K562 (cell line): ENCODE measurements around the gene NDUFAF4. TPM values are rescaled to one million over a fixed set of nuclear protein-coding genes. Genes with fewer than 3 reads are reported as not detected.

ENCODE experiments used
- ATAC-seq: fragments of 200-7000 bp; cut with Tn5 transposase; 3 replicates; pipeline ENCODE4 v1.9.1; 2020; ENCODE audit warnings: moderate library complexity
- BruUV-seq: library from RNA; stranded (reverse); fragments of 400-500 nt; replicated peaks from 2 replicates; lab custom pipeline; 2021; lab: Mats Ljungman, UMichigan
- CTCF ChIA-PET: fragments of 300-600 bp; formaldehyde crosslinking; extraction: SDS; loops from one replicate; lab custom pipeline; 2021; ENCODE audit warnings: low intra/inter-chr PET ratio; lab: Yijun Ruan, JAX
- POLR2A ChIA-PET: fragments of 300-600, 350-650 bp; sonication (Branson Sonifier 250); formaldehyde crosslinking; extraction: SDS; loops from one replicate; lab custom pipeline; 2021; ENCODE audit warnings: antibody characterized with exemption, inconsistent platforms; lab: Yijun Ruan, JAX
- DNase-seq, 4 experiments: peaks; one replicate each; pipeline versions ENCODE4 v3.0.0 to v3.0.0-alpha.2; 2011 to 2018; ENCODE audit warnings: low spot score in 3 of 4, mixed read lengths in 3 of 4; ENCODE audit errors: extremely low read depth in 1 of 4
- FAIRE-seq: peaks from 2 replicates; lab custom pipeline; 2011; peaks lifted over from hg19 to GRCh38; lab: Jason Lieb, UNC
- H2AFZ ChIP-seq: 2 replicates; pipeline ENCODE4 v1.6.0; 2011; ENCODE audit warnings: low read depth, low read length, control low read depth, inconsistent platforms
- H3K27ac ChIP-seq: fragments of 200-600 bp; 3 replicates; pipeline ENCODE4 v1.8.0; 2011; ENCODE audit warnings: low read depth, mild to moderate bottlenecking, control low read depth, inconsistent platforms, low read length, moderate library complexity, mixed read lengths; ENCODE audit errors: extremely low read depth
- H3K27me3 ChIP-seq, 2 experiments: fragments of 300-600 bp in 1 of 2; 2 replicates in 1 of 2; 3 replicates in 1 of 2; pipeline versions ENCODE4 v1.6.0 to v1.8.0; 2011; ENCODE audit warnings: inconsistent platforms in 2 of 2, low read length in 2 of 2, mild to moderate bottlenecking in 1 of 2, mixed read lengths in 1 of 2, moderate library complexity in 1 of 2; ENCODE audit not compliant: control insufficient read depth in 2 of 2, insufficient read depth in 2 of 2
- H3K36me3 ChIP-seq: fragments of 300-600 bp; 3 replicates; pipeline ENCODE4 v1.8.0; 2011; ENCODE audit warnings: mild to moderate bottlenecking, low read length, inconsistent platforms; ENCODE audit not compliant: control insufficient read depth, insufficient read depth
- H3K4me1 ChIP-seq, 2 experiments: fragments of 200-600 bp in 1 of 2; replicated peaks in 1 of 2; 2 replicates in 1 of 2; 3 replicates in 1 of 2; pipeline versions ENCODE4 v1.5.1 to v1.8.0; 2011; ENCODE audit warnings: inconsistent platforms in 2 of 2, low read length in 2 of 2, mild to moderate bottlenecking in 1 of 2, mixed read lengths in 1 of 2, moderate library complexity in 1 of 2; ENCODE audit not compliant: control insufficient read depth in 2 of 2, insufficient read depth in 2 of 2
- H3K4me2 ChIP-seq: 2 replicates; pipeline ENCODE4 v1.6.1; 2011; ENCODE audit warnings: low read length, control low read depth, inconsistent platforms, mixed read lengths; ENCODE audit not compliant: insufficient read depth
- H3K4me3 ChIP-seq: fragments of 200-600 bp; sonication (generic), shearing (Covaris generic); 2 replicates; pipeline ENCODE4 v1.5.1; 2016; ENCODE audit warnings: control low read depth, inconsistent platforms
- H3K79me2 ChIP-seq: fragments of 200-600 bp; 3 replicates; pipeline ENCODE4 v1.8.0; 2011; ENCODE audit warnings: low read length, inconsistent platforms; ENCODE audit not compliant: control insufficient read depth, insufficient read depth
- H3K9ac ChIP-seq, 2 experiments: 2 replicates each; pipeline versions ENCODE4 v1.6.0 to v1.6.1; 2011; ENCODE audit warnings: low read depth in 2 of 2, low read length in 2 of 2, control low read depth in 1 of 2, inconsistent platforms in 1 of 2, mild to moderate bottlenecking in 1 of 2, mixed read lengths in 1 of 2; ENCODE audit not compliant: insufficient read depth in 1 of 2
- H3K9me1 ChIP-seq: one replicate; pipeline ENCODE4 v1.6.0; 2011; ENCODE audit warnings: inconsistent platforms, mild to moderate bottlenecking, low read length, moderate library complexity; ENCODE audit not compliant: control insufficient read depth, insufficient read depth
- H3K9me3 ChIP-seq: replicated peaks from 2 replicates; pipeline ENCODE4 v1.5.1; 2011; ENCODE audit warnings: low read depth, low read length, inconsistent platforms; ENCODE audit not compliant: control insufficient read depth, insufficient read depth
- H4K20me1 ChIP-seq: replicated peaks from 2 replicates; pipeline ENCODE4 v1.6.1; 2011; ENCODE audit warnings: low read length, inconsistent platforms, mixed read lengths; ENCODE audit not compliant: control insufficient read depth, insufficient read depth
- HMGXB4 ChIP-seq: sonication (generic); formaldehyde crosslinking; IDR thresholded peaks from 2 replicates; pipeline ENCODE4 v1.8.1; 2023; ENCODE audit warnings: mild to moderate bottlenecking, missing genetic modification reagents
- PBX2 ChIP-seq, 2 experiments: IDR thresholded peaks in 1 of 2; conservative IDR thresholded peaks in 1 of 2; 2 replicates each; pipeline ENCODE4 v1.6.1; 2016; ENCODE audit warnings: low read depth in 2 of 2, mild to moderate bottlenecking in 1 of 2, missing compliant biosample characterization in 1 of 2, missing genetic modification characterization in 1 of 2, moderate library complexity in 1 of 2
- TAL1 ChIP-seq: fragments of 450-650 bp; IDR thresholded peaks from 2 replicates; pipeline ENCODE4 v1.6.1; 2016; ENCODE audit warnings: mild to moderate bottlenecking
- TCF3 ChIP-seq: sonication (generic); formaldehyde crosslinking; IDR thresholded peaks from 2 replicates; pipeline ENCODE4 v1.4.0; 2020; ENCODE audit warnings: mild to moderate bottlenecking, missing genetic modification reagents
- ZNF224 ChIP-seq: sonication (generic); formaldehyde crosslinking; IDR thresholded peaks from 2 replicates; pipeline ENCODE4 v1.8.0; 2022; ENCODE audit warnings: mild to moderate bottlenecking, missing genetic modification reagents
- WGBS: fragments of 100-300 bp; shearing (Covaris generic); methylation state at CpG from one replicate; pipeline ENCODE4 v1.1.6; 2016; ENCODE audit warnings: low coverage, mixed read lengths; ENCODE audit not compliant: insufficient coverage; ENCODE audit errors: missing lambda C conversion rate; 5-methylcytosine and 5-hydroxymethylcytosine counted together
- in situ Hi-C: fragments of 300-500 bp; cut with MboI; formaldehyde crosslinking; loops from 4 replicates; pipeline ENCODE4 v1.15.0; 2018; ENCODE audit warnings: inconsistent platforms, mixed read lengths
- intact Hi-C: fragments of 100-400 bp; cut with micrococcal nuclease; formaldehyde crosslinking; loops from 2 replicates; pipeline ENCODE4 v1.14.2; 2022
- polyA plus RNA-seq, 8 experiments: library from polyadenylated mRNA; depleted of rRNA in 4 of 8; stranded (reverse) in 5 of 8; unstranded in 3 of 8; fragments of >200 nt; fragmentation: Nextera tagmentation in 2 of 8; fragmentation: Illumina TruSeq in 1 of 8; extraction: Ambion mirVana in 2 of 8; extraction: Trizol in 1 of 8; gene quantifications; 2 replicates each; pipeline versions ENCODE4 v1.2.1 to v1.2.3, GENCODE V29; 2011 to 2014; ENCODE audit warnings: inconsistent platforms in 1 of 8, missing spikeins in 1 of 8
- total RNA-seq, 7 experiments: library from RNA; depleted of rRNA in 6 of 7; stranded (reverse); fragments of >200 nt in 6 of 7; fragmentation: Illumina TruSeq in 2 of 7; extraction: Trizol in 2 of 7; gene quantifications; 2 replicates each; pipeline versions ENCODE4 v1.2.1 to v1.2.3, GENCODE V29; 2011 to 2021; ENCODE audit warnings: low replicate concordance in 1 of 7

NDUFAF4 gene
- total and polyA plus RNA-seq, 9 of the 15 experiments (the other 6 are each of a cell fraction or from before 2014, with no cell fraction given) = 45.0 to 418 (median 136) TPM

GRCh38 chr6:96888745-96889144 lies 8.9 kb downstream of the NDUFAF4 start:
- no peak for FAIRE-seq
- 0 out of 2 replicates have a peak, but pooled peaks have one; percentile 9 for TF ChIP-seq TAL1
- TF ChIP-seq TCF3 (CRISPR knock-in tag) = 0 out of 2 replicates have a peak, but pooled peaks have one; percentile 5
- TF ChIP-seq ZNF224 = no peak
- TF ChIP-seq PBX2 (CRISPR knock-in tag; IDR thresholded peaks at IDR 0.05; ENCODE audit: low read depth) = no peak
- peak; percentile 56 for TF ChIP-seq PBX2 (tag; conservative IDR thresholded peaks at IDR 0.05; ENCODE audit: low read depth)
- no peak for TF ChIP-seq HMGXB4 (CRISPR knock-in tag)
- in situ Hi-C loops = no loop called here

More at GRCh38 chr6:96888745-96889144, 8.9 kb downstream of the NDUFAF4 start:
- DNase-seq = no peak
- Histone ChIP-seq H3K79me2 (peaks cover 8% of the 10 kb centered on the region), H3K9me1 (no peaks in the 10 kb centered on the region), H4K20me1 (no peaks in the 10 kb centered on the region), H3K27ac (no peak overlapping the region), H3K4me2 (no peak overlapping the region), H3K9ac (no peak overlapping the region), H3K4me3 (no peak overlapping the region), H2AFZ (no peak overlapping the region), H3K4me1 (no peaks in the 10 kb centered on the region), H3K36me3 (peaks cover 34% of the 10 kb centered on the region), H3K27me3 (no peaks in the 10 kb centered on the region; a peak in 1 of 5 replicates), H3K9me3 (no peaks in the 10 kb centered on the region)
- peak; percentile 52 for ATAC-seq
- BruUV-seq = no TSS peak
- 15% methylated on average over 5 of the region's 5 CpGs for whole genome bisulfite sequencing
- ChIA-PET CTCF (no interaction called here), POLR2A (no interaction called here)
- intact Hi-C loops = loop anchor here (10.0 kb wide), 1 partner anchor 344 kb away; no protein-coding TSS in a partner anchor
